ENCODE results near the gene KBTBD13.

KBTBD13 gene

DNA sequence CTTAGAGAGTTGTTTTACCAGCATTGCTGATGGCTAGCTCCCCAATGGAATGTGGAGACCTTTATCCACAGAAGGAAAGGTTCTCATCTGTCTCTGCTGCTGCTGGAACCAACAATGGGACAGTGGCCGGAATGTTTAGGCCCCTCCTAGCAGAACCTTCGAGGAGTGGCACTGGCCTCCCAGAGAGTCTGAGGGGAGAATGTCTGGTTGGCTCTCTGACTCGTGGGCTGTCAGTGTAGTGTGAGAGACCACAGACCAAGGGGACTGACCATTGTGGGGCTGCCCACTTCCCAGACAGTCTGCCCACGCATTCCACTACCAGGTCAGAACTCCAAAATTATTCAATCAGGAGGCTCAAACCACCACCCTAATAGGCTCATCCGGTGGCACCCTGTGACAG is 13.8 kb upstream of the KBTBD13 start:
- H3K4me3 ChIP-seq (ENCODE audit: low read depth, low read length): no peak overlapping the region
- TF ChIP-seq, protein P1, sequence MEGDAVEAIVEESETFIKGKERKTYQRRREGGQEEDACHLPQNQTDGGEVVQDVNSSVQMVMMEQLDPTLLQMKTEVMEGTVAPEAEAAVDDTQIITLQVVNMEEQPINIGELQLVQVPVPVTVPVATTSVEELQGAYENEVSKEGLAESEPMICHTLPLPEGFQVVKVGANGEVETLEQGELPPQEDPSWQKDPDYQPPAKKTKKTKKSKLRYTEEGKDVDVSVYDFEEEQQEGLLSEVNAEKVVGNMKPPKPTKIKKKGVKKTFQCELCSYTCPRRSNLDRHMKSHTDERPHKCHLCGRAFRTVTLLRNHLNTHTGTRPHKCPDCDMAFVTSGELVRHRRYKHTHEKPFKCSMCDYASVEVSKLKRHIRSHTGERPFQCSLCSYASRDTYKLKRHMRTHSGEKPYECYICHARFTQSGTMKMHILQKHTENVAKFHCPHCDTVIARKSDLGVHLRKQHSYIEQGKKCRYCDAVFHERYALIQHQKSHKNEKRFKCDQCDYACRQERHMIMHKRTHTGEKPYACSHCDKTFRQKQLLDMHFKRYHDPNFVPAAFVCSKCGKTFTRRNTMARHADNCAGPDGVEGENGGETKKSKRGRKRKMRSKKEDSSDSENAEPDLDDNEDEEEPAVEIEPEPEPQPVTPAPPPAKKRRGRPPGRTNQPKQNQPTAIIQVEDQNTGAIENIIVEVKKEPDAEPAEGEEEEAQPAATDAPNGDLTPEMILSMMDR (IDR thresholded peaks at IDR 0.05; ENCODE audit: low read depth, low read length): no peak

DNA sequence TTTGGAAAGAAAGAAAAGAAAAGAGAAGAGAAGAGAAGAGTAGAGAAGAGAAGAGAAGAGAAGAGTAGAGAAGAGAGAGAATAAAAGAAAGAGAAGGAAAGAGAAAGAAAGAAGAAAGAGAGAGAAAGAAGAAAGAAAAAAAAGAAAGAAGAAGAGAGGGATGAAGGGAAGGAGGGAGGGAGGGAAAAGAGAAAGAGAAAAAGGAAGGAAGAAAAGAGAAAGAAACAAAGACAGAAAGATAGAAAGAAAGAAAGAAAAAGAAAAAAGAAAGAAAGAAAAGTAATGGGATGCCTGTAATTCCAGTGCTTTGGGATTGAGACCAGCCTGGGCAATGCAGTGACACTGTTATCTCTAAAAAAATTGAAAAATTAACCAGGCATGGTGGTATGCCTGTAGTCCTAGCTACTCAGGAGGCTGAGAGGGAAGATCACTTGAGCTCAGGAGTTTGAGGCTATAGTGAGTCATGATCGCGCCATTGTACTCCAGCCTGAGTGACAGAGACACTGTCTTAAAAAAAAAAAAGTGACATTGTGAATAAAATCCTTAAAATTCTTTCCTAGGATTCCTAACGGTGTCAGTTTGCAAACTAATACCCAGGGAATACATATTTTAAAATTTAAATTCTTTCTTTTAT is 10.4 kb upstream of the KBTBD13 start:
- TF ChIP-seq, protein P1 (IDR thresholded peaks at IDR 0.05; ENCODE audit: low read depth, low read length): no peak
- no peak overlapping the region for H3K4me3 ChIP-seq (ENCODE audit: low read depth, low read length)

DNA sequence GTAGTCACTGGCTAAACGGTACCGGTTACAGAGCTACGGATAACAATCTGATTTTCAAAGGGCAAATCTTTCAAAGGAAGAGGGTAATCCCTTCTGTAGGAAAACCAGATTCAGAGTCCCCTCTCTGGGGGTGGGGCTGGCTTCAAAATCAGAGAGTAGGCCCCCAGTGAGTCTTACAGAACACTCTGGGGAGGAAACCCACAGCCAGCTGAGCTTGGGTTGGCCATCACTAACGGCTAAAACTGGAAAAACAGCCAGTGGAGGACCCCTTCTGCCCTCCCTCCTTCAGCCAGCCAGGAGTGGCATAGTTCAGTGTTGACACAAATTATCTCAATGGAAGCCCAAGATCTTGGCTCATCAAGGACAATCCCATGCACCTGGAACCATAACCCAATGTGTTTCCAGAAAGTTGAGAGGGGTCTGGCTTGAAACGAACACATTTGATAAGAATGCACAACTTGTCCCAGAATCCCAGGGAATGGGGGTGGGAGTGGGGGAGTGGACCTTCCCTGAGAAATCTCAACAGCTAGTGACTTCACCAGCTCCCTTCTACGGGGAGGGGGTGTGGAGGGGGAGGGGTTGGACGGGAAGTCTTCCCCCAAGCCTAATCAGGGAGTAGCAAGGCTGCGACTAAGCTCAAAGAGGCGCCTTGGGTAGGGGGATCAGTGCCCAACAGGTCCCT is 9.8 kb upstream of the KBTBD13 start:
- no peak overlapping the region; the same call in 1 of the 2 replicates for H3K4me3 ChIP-seq (ENCODE audit: low read depth, low read length)
- TF ChIP-seq, protein P1 (IDR thresholded peaks at IDR 0.05; ENCODE audit: low read depth, low read length): no peak

DNA sequence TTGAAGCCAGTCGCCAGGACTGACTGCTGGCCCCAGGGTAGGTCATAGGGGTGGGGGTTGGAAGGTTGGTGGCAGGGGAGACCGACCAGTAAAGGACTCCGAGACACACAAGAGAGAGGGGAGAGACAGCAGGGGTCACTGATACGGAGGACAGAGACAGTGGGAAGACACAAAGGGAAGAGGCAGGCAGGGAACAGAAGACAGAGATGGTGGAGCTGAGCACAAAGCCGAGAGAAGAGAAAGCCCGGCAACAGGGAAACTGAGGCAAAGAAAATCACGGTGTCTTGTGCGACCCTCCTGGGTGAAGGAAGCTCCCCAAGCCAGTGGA is 9.3 kb upstream of the KBTBD13 start:
- peak overlapping the region; percentile 34; the same call in 1 of the 2 replicates for H3K4me3 ChIP-seq (ENCODE audit: low read depth, low read length)
- TF ChIP-seq, protein P1 (IDR thresholded peaks at IDR 0.05; ENCODE audit: low read depth, low read length): no peak

DNA sequence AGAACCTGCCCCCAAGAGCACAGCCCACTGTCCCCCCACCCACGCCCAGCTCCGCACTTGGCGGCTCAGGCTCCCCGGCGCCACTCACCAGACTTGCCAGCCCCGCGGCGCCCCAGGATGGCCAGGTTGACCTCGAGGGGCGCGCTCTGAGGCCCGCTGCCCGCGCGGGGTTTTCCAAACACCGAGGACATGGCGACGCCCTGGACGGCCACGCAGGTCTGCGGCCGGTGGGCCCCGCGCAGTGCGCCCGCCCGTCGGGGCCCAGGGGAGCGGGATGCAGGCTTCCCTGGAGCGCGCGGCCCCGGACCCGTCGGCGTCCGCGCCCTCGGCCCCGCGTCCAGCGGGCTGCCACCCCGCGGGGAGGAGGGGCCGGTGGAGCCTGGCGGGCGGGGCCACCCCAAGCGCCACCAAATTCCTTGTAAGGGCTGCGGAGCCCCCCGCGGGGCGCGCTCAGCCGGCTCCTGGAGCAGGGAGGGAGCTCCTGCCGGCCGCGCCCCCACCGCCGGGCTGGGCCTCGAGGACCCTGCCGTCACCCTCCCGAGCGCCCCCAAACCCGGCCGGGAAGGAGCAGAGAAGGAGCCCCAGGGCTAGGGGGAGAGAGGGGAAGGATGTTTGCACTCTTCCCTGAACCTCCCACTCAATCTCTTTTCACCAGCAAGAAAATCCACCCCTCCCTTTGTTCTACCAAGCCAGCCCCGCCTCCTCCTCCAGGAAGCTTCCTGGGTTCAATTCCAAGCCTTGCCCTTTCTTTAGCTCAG is 8.7 kb upstream of the KBTBD13 start, which contains the start of gene RASL12:
TSS of gene RASL12 (minus strand) at position 347 of the 758 bp plus-strand sequence. CDS start at position 191, 156 bp downstream.
- TF ChIP-seq, protein P1 (IDR thresholded peaks at IDR 0.05; ENCODE audit: low read depth, low read length): no peak
- peak within 1 kb of the TSS; percentile 34; the same call in 1 of the 2 replicates for H3K4me3 ChIP-seq (ENCODE audit: low read depth, low read length)

DNA sequence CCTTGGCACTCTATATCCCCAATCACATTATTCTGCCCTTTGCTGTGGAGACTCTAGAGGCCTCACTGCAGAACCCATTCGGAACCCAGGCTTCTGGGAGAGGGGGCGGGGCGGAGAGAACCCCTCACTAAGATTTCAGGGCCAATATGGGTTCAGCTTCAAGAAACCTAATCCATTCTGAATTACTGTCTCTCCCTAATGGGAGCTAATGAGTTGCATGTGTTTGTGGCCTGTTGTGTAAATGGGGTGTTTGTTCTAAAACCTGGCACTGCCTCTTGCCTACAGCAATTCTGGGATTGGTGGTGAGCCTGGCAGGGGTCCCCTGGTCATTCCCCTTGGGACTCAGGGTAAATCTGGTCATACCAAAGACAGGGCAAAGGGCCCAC is 8.2 kb upstream of the KBTBD13 start:
- H3K4me3 ChIP-seq (ENCODE audit: low read depth, low read length): no peak overlapping the region

More for the DNA sequence above, 8.2 kb upstream of the KBTBD13 start:
- TF ChIP-seq, protein P1 (IDR thresholded peaks at IDR 0.05; ENCODE audit: low read depth, low read length): no peak
